Mesodermal cell (in vitro differentiated cells): ENCODE data around the gene ARHGAP21.
A peak's percentile ranks its signal among the peaks of the same experiment; 100 is the strongest.

ENCODE experiments used
- H3K27ac ChIP-seq: 2 replicates; pipeline ENCODE4 v1.7.0; 2013; ENCODE audit warnings: mild to moderate bottlenecking, low read depth, low read length, moderate library complexity; ENCODE audit not compliant: severe bottlenecking
- H3K36me3 ChIP-seq: 2 replicates; pipeline ENCODE4 v1.7.1; 2013; ENCODE audit warnings: mild to moderate bottlenecking, low read length, moderate library complexity; ENCODE audit not compliant: control insufficient read depth, insufficient read depth
- H3K4me1 ChIP-seq: one replicate; pipeline ENCODE4 v1.7.1; 2013; ENCODE audit warnings: mild to moderate bottlenecking, low read length; ENCODE audit not compliant: insufficient read depth, control insufficient read depth, poor library complexity, severe bottlenecking
- H3K4me3 ChIP-seq: 2 replicates; pipeline ENCODE4 v1.7.0; 2013; ENCODE audit warnings: low read length, control low read depth, mild to moderate bottlenecking; ENCODE audit not compliant: insufficient read depth, poor library complexity, severe bottlenecking; ENCODE audit errors: extremely low read depth
- H3K9me3 ChIP-seq: 2 replicates; pipeline ENCODE4 v1.7.1; 2013; ENCODE audit warnings: mild to moderate bottlenecking, low read length, moderate library complexity; ENCODE audit not compliant: control insufficient read depth
- WGBS, 2 experiments: methylation state at CpG; one replicate each; pipeline ENCODE4 v1.1.5; 2013; ENCODE audit warnings: missing lambda C conversion rate in 2 of 2; ENCODE audit not compliant: insufficient coverage in 2 of 2; 5-methylcytosine and 5-hydroxymethylcytosine counted together

Gene ARHGAP21

DNA sequence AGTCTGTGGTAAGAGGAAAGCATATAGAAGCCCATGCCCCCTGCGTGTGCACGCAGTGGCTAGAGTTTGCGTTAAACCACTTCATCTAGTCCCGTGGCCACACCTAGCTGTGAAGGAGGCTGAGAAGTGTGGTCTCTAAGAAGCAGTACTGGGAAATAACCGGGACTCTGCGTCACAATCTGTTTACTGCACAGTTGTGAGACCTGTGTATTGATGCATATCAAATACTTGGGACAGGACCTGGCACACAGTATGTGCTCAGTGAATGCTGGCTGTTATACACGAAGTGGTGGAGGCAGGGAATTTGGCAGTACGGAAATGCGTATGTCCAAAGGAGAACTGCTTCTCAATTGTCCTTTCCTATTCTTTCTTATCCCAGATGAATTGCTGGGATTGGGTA, 149.5 kb downstream of the ARHGAP21 start:
- 92 to 94% methylated on average over 4 to 9 of the region's 9 CpGs for WGBS, 2 experiments
- Histone ChIP-seq H3K36me3 (no peaks in the 10 kb centered on the region), H3K4me3 (no peak overlapping the region), H3K9me3 (no peaks in the 10 kb centered on the region), H3K4me1 (no peaks in the 10 kb centered on the region), H3K27ac (no peak overlapping the region)

DNA sequence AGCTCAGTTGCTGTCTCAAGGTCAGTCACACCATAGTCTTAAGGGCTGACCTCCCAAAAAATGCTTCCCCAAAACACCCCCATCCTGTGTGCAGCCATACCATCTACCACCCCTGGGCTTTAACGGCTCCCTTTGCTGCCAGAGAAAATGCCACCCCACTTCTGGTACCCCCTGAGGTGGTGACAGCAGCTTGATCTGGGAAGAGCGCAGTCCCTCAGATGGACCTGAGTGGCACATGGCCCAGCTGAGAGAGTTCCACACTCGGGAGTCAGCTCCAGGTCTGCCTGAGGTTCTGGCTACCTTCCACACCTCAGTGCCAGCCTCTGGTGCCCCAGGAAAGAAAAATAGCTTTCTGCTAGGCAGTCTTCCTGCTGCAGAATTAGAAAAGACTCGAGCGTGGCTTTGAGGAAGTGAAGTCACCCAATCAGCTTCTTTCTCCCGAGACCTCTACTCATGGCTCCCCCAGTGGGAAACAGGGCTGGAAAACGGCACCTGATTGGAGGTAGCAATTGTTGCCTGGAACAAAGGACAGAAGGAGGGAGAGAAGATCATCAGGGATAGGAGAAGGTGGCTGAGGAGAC, 151.7 kb downstream of the ARHGAP21 start:
- Histone ChIP-seq H3K27ac (no peak overlapping the region), H3K36me3 (no peaks in the 10 kb centered on the region), H3K4me1 (no peaks in the 10 kb centered on the region), H3K4me3 (no peak overlapping the region), H3K9me3 (no peaks in the 10 kb centered on the region)
- WGBS, 2 experiments = 72 to 85% methylated on average over 6 to 7 of the region's 7 CpGs

DNA sequence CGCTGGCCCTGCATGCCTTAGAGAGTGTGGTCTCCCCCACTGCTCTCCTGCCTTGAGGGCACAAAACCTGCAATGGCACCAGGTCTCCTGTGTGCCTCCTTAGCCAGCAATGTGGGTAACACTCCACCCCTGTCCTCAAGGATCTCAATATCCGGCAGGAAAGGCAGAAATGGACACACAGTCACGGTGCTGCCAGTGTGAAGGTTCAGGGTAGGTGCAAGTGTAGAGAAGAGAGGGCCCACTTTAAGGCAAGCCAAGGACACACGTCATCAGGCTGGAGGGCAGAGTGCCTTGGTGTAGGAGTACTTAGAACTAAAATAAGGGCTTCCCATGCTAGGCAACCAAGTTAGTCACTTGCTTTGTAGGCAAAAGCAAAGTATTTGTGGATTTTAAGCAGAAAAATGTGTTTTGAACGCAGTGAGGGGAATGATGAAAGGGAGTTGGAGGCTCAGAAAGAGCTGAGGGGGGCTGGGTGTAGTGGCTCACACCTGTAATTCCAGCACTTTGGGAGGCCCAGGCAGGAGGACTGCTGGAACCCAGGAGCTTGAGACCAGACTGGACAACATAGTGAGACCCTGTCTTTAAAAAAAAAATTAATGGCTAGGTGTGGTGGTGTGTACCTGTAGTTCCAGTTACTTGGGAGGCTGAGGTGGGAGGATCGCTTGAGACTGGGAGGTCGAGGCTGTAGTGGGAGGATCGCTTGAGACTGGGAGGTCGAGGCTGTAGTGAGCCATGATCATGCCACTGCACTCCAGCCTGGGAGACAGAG, 152.8 kb downstream of the ARHGAP21 start:
- WGBS, 2 experiments = 89 to 92% methylated on average over 7 to 8 of the region's 9 CpGs
- H3K36me3 ChIP-seq = no peaks in the 10 kb centered on the region
- no peaks in the 10 kb centered on the region for H3K9me3 ChIP-seq
- no peak overlapping the region for H3K4me3 ChIP-seq
- H3K4me1 ChIP-seq = no peaks in the 10 kb centered on the region
- no peak overlapping the region for H3K27ac ChIP-seq

- H3K36me3 ChIP-seq = no peaks in the 10 kb centered on the region
- WGBS, 2 experiments = 82 to 84% methylated on average over 10 to 12 of the region's 12 CpGs
These were observed 153.6 kb downstream of the ARHGAP21 start for GRCh38 chr10:24569828-24570657.

GRCh38 chr10:24569330-24569796, 154.3 kb downstream of the ARHGAP21 start:
- 87 to 92% methylated on average over 12 to 13 of the region's 13 CpGs for WGBS, 2 experiments
- peaks cover 3% of the 10 kb centered on the region for H3K9me3 ChIP-seq
- H3K27ac ChIP-seq = no peak overlapping the region
- H3K4me3 ChIP-seq = no peak overlapping the region
- no peaks in the 10 kb centered on the region for H3K36me3 ChIP-seq
- H3K4me1 ChIP-seq = no peaks in the 10 kb centered on the region

More at GRCh38 chr10:24569828-24570657, 153.6 kb downstream of the ARHGAP21 start:
- peaks cover 3% of the 10 kb centered on the region for H3K9me3 ChIP-seq
- H3K27ac ChIP-seq = no peak overlapping the region
- H3K4me1 ChIP-seq = no peaks in the 10 kb centered on the region
- no peak overlapping the region for H3K4me3 ChIP-seq

DNA sequence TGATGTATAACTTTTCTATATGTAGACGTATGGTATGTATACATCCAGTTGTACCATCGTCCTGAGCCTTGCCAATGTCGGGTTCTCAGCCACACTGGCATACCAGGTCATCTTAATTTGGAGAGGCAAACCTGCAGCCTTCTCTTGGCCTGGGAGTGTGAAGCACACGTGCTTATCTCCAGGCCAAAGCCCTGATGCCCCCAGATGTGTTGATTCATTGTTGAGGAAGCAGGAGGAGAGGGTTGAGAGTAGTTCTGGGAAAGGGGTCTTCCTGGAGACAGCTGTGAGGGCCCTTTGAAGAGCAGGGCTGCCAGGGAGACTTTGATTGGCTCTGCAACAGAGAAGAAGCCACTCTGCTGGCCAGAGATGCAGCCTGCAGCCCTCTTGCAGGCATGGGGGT, 155.6 kb downstream of the ARHGAP21 start:
- H3K9me3 ChIP-seq = peaks cover 3% of the 10 kb centered on the region
- 72 to 91% methylated on average over 3 to 4 of the region's 4 CpGs for whole genome bisulfite sequencing, 2 experiments
- H3K36me3 ChIP-seq = no peaks in the 10 kb centered on the region
- H3K27ac ChIP-seq = no peak overlapping the region
- no peak overlapping the region for H3K4me3 ChIP-seq
- H3K4me1 ChIP-seq = no peaks in the 10 kb centered on the region

DNA sequence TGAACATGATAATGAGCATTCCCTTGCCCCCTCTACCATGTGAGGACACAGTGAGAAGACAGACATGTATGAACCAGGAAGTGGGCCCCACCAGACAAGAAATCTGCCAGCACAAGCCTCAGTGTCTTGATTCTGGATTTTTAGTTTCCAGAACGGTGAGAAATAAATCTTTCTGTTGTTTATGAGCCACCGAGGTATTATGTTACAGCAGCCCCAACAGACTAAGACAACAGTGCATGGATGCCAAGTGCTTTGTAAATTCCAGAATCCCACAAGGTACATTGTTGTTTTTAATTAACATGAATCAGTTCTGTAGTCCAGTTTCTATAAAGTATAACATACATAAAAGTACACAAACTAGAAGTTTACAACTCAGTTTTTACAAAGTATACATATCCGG, 162.2 kb downstream of the ARHGAP21 start:
- Histone ChIP-seq H3K4me1 (peaks cover 6% of the 10 kb centered on the region), H3K9me3 (peaks cover 3% of the 10 kb centered on the region), H3K4me3 (no peak overlapping the region), H3K27ac (no peak overlapping the region), H3K36me3 (no peaks in the 10 kb centered on the region)
- 86 to 90% methylated on average over 1 to 2 of the region's 3 CpGs for WGBS, 2 experiments

DNA sequence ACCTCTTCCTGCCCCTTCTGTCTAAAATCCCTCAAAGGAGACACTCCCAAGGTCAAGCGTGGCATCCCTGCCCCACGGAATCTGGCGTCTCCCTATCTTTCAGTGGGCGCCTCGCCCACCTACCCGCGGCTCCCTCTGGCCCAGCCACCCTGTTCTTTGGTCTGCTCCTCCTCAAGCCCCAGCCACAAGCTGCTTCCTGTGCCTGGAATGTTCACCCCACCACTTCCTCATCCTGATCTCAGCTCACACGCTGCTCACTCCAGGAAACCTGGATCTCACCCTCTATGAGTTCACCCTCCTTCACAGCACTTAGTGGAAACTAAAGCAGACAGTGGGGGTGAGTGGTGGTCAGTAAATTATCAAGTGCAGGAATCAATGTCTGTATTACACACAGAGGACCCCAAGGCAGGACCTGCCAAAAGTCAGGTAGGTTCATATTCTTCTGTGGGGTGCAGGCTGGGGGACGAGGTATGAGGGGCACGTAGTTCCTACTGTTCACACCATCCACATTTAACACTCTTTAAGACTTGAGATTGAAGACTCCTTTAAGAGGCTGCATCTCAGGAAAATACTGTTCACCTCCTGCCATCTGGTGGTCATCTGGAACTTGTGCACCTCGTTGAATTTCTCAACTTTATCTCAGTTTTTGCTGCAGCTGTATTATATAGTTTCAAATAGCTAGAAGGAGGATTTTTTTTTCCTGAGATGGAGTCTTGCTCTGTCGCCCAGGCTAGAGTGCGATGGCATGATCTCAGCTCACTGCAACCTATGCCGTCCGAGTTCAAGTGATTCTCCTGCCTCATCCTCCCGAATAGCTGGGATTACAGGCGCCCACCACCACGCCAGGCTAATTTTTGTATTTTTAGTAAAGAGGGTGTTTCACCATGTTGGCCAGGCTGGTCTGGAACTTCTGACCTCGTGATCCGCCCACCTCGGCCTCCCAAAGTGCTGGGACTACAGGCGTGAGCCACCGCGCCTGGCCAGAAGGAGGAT, 166.6 kb downstream of the ARHGAP21 start:
- peak overlapping the region; percentile 41 for H3K27ac ChIP-seq
- no peaks in the 10 kb centered on the region for H3K9me3 ChIP-seq
- H3K36me3 ChIP-seq = no peaks in the 10 kb centered on the region
- H3K4me3 ChIP-seq = no peak overlapping the region
- peaks cover 10% of the 10 kb centered on the region for H3K4me1 ChIP-seq
- WGBS, 2 experiments = 80 to 84% methylated on average over 11 to 18 of the region's 24 CpGs

DNA sequence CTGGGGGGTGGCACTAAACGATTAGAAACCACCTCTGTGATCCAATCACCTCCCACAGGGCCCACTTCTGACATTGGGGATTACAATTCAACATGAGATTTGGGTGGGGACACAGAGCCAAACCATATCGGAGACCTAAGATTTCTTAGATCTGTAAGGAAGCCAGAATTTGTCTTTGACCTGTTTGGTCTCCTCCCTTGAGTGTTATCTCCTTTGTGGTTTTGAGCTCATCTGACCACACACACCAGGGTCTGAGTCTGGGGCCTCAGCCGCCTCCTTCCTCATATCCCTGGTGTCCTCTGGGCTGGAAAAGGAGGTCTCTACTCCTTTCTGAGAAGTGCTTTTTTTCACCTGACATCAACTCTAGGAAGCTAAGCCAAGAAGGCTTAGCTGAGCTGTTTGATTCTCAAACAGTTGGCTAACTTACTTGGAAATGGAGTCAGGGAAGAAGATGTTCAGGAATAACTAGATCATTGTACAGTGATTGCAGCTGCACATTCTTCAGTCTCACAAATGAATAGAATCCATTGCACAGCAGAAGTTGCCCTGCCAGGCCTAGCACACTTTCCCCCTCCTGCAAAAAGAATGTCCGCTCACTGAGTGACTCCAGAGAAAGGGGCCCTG, 167.4 kb downstream of the ARHGAP21 start:
- Histone ChIP-seq H3K4me1 (peaks cover 10% of the 10 kb centered on the region), H3K27ac (no peak overlapping the region), H3K9me3 (no peaks in the 10 kb centered on the region), H3K4me3 (no peak overlapping the region), H3K36me3 (no peaks in the 10 kb centered on the region)
- WGBS, 2 experiments = 93 to 95% methylated on average over 2 to 3 of the region's 4 CpGs
